Gastrocnemius medialis (tissue), 4 donors: Measurements from ENCODE around the gene SV2B.

Source experiments
- POLR2A ChIP-seq, 2 donors: fragments of 450-650 bp; IDR thresholded peaks; one replicate each; pipeline ENCODE4 v1.6.1; 2017; ENCODE audit warnings: antibody characterized with exemption in 2 of 2, mild to moderate bottlenecking in 2 of 2, moderate library complexity in 2 of 2
- TF ChIP-seq, protein P1 (sequence below), 5 experiments: fragments of 450-650 bp in 3 of 5; fragments of 200-600 bp in 2 of 5; sonication (generic) in 2 of 5; IDR thresholded peaks in 4 of 5; conservative IDR thresholded peaks in 1 of 5; 1 replicate in 4 of 5; 2 replicates in 1 of 5; pipeline ENCODE4 v1.5.1; 2016 to 2019; ENCODE audit warnings: antibody characterized with exemption in 5 of 5, mild to moderate bottlenecking in 3 of 5, moderate library complexity in 3 of 5

DNA sequence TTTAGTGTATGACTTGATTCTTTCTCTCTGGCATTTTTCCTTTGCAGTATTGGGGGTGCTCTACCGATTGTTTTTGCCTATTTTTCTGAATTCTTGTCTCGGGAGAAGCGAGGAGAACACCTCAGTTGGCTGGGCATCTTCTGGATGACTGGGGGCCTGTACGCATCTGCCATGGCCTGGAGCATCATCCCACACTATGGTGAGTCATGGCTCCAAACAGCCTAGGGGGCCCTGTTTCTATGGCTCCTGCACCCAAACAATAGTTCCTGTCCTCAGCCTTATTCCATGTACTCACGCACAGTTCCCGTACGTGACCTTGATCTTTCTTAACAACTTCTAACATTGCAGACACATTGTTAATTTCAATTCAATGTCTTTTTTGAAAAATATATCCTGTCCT is 152.3 kb downstream of the SV2B start:
- TF ChIP-seq, protein P1, sequence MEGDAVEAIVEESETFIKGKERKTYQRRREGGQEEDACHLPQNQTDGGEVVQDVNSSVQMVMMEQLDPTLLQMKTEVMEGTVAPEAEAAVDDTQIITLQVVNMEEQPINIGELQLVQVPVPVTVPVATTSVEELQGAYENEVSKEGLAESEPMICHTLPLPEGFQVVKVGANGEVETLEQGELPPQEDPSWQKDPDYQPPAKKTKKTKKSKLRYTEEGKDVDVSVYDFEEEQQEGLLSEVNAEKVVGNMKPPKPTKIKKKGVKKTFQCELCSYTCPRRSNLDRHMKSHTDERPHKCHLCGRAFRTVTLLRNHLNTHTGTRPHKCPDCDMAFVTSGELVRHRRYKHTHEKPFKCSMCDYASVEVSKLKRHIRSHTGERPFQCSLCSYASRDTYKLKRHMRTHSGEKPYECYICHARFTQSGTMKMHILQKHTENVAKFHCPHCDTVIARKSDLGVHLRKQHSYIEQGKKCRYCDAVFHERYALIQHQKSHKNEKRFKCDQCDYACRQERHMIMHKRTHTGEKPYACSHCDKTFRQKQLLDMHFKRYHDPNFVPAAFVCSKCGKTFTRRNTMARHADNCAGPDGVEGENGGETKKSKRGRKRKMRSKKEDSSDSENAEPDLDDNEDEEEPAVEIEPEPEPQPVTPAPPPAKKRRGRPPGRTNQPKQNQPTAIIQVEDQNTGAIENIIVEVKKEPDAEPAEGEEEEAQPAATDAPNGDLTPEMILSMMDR (IDR thresholded peaks at IDR 0.05 in 4 of 5, conservative IDR thresholded peaks at IDR 0.05 in 1 of 5) = no peak
- TF ChIP-seq POLR2A (IDR thresholded peaks at IDR 0.05) = no peak
